Endothelial cell of umbilical vein (primary cell): ENCODE measurements around the gene MYO1E. TPM values are rescaled to one million over a fixed set of nuclear protein-coding genes. Genes with fewer than 3 reads are reported as not detected.
A peak's percentile ranks its signal among the peaks of the same experiment; 100 is the strongest.

Experiments used
- BruUV-seq: library from RNA; stranded (reverse); fragments of 400-500 nt; replicated peaks from 2 replicates; lab custom pipeline; 2021; lab: Mats Ljungman, UMichigan
- CTCF ChIA-PET: fragments of 300-600, 350-600 bp; sonication (Branson Sonifier 250); formaldehyde crosslinking; loops from one replicate; lab custom pipeline; 2021; ENCODE audit warnings: antibody characterized with exemption, inconsistent platforms; lab: Charles Lee
- POLR2A ChIA-PET: fragments of 300-600, 350-600 bp; sonication (Branson Sonifier 250); formaldehyde crosslinking; loops from one replicate; lab custom pipeline; 2021; ENCODE audit warnings: antibody characterized with exemption, inconsistent platforms; lab: Charles Lee
- DNase-seq: peaks from one replicate; pipeline ENCODE4 v3.0.0-alpha.2; 2011; ENCODE audit warnings: low read depth, low spot score
- FAIRE-seq: peaks from 2 replicates; lab custom pipeline; 2011; peaks lifted over from hg19 to GRCh38; lab: Jason Lieb, UNC
- H2AFZ ChIP-seq: 2 replicates; pipeline ENCODE4 v1.6.0; 2012; ENCODE audit warnings: low read depth, low read length, control low read depth, inconsistent platforms
- H3K27ac ChIP-seq: 2 replicates; pipeline ENCODE4 v1.5.1; 2011; ENCODE audit warnings: low read depth, mild to moderate bottlenecking, control low read depth, low read length, moderate library complexity; ENCODE audit not compliant: insufficient read depth
- H3K27me3 ChIP-seq, 2 experiments: 2 replicates each; pipeline versions ENCODE4 v1.6.0 to v1.6.1; 2011; ENCODE audit warnings: low read length in 2 of 2, mixed read lengths in 1 of 2; ENCODE audit not compliant: control insufficient read depth in 2 of 2, insufficient read depth in 2 of 2
- H3K36me3 ChIP-seq, 2 experiments: 2 replicates in 1 of 2; 3 replicates in 1 of 2; pipeline ENCODE4 v1.5.1; 2011; ENCODE audit warnings: low read length in 2 of 2, mild to moderate bottlenecking in 1 of 2, moderate library complexity in 1 of 2; ENCODE audit not compliant: control insufficient read depth in 2 of 2, insufficient read depth in 2 of 2; ENCODE audit errors: extremely low read depth in 1 of 2
- H3K4me1 ChIP-seq: 3 replicates; pipeline ENCODE4 v1.5.1; 2011; ENCODE audit warnings: mild to moderate bottlenecking, low read length; ENCODE audit not compliant: control insufficient read depth, insufficient read depth; ENCODE audit errors: extremely low read depth
- H3K4me2 ChIP-seq: 2 replicates; pipeline ENCODE4 v1.6.1; 2011; ENCODE audit warnings: low read length, control low read depth, mixed read lengths; ENCODE audit not compliant: insufficient read depth
- H3K4me3 ChIP-seq, 3 experiments: fragments of 200-600 bp in 1 of 3; sonication (generic), shearing (Covaris generic) in 1 of 3; replicated peaks in 1 of 3; 2 replicates each; pipeline ENCODE4 v1.5.1; 2011 to 2016; ENCODE audit warnings: control low read depth in 3 of 3, low read length in 3 of 3, mild to moderate bottlenecking in 2 of 3, inconsistent platforms in 1 of 3, low read depth in 1 of 3, moderate library complexity in 1 of 3; ENCODE audit not compliant: insufficient read depth in 1 of 3
- H3K79me2 ChIP-seq: 2 replicates; pipeline ENCODE4 v1.6.0; 2012; ENCODE audit warnings: low read length, inconsistent platforms; ENCODE audit not compliant: control insufficient read depth, insufficient read depth
- H3K9ac ChIP-seq: replicated peaks from 2 replicates; pipeline ENCODE3; 2011; ENCODE audit warnings: low read length, control low read depth; ENCODE audit not compliant: insufficient read depth; ENCODE audit errors: extremely low read depth
- H3K9me1 ChIP-seq: replicated peaks from 3 replicates; pipeline ENCODE4 v1.6.0; 2011; ENCODE audit warnings: mild to moderate bottlenecking, low read length; ENCODE audit not compliant: control insufficient read depth, insufficient read depth; ENCODE audit errors: extremely low read depth
- H3K9me3 ChIP-seq: replicated peaks from 2 replicates; pipeline ENCODE4 v1.5.1; 2012; ENCODE audit warnings: low read length, inconsistent platforms; ENCODE audit not compliant: control insufficient read depth, insufficient read depth
- H4K20me1 ChIP-seq: replicated peaks from 2 replicates; pipeline ENCODE3; 2011; ENCODE audit warnings: mild to moderate bottlenecking, low read length; ENCODE audit not compliant: control insufficient read depth, insufficient read depth; ENCODE audit errors: extremely low read depth
- EZH2 ChIP-seq: IDR thresholded peaks from 2 replicates; pipeline ENCODE4 v1.6.1; 2012; ENCODE audit warnings: borderline replicate concordance, low read depth, mild to moderate bottlenecking, moderate library complexity, low read length, inconsistent platforms; ENCODE audit not compliant: severe bottlenecking
- GATA2 ChIP-seq: IDR thresholded peaks from 2 replicates; pipeline ENCODE4 v1.7.0; 2011; ENCODE audit warnings: low read depth, mild to moderate bottlenecking, moderate library complexity, mixed read lengths, low read length; ENCODE audit not compliant: insufficient read length, insufficient read depth
- MYC ChIP-seq: IDR thresholded peaks from one replicate; pipeline ENCODE4 v1.6.1; 2011; ENCODE audit warnings: mild to moderate bottlenecking, low read depth, low read length
- POLR2A ChIP-seq: IDR thresholded peaks from 2 replicates; pipeline ENCODE4 v1.6.1; 2012; ENCODE audit warnings: low read depth, mild to moderate bottlenecking, control low read depth, low read length
- POLR2AphosphoS5 ChIP-seq: IDR thresholded peaks from 2 replicates; pipeline ENCODE4 v1.6.1; 2012; ENCODE audit warnings: low read depth, mild to moderate bottlenecking, control low read depth, low read length, moderate library complexity; ENCODE audit not compliant: insufficient read depth
- dilution Hi-C: fragments of 300-500 bp; cut with MboI; formaldehyde crosslinking; loops from one replicate; pipeline ENCODE4 v1.15.0; 2019; ENCODE audit warnings: low sequenced_read_pairs; ENCODE audit not compliant: extremely low pct_ligation_motif_present
- intact Hi-C: fragments of 100-400 bp; cut with micrococcal nuclease; formaldehyde crosslinking; loops from one replicate; pipeline ENCODE4 v1.10.0; 2022
- polyA plus RNA-seq, 4 experiments: library from polyadenylated mRNA; depleted of rRNA in 3 of 4; stranded (reverse) in 3 of 4; unstranded in 1 of 4; fragments of >200 nt; gene quantifications; 2 replicates each; pipeline versions ENCODE4 v1.2.1 to v1.2.3, GENCODE V29; 2011 to 2012; ENCODE audit warnings: missing spikeins in 1 of 4
- total RNA-seq: library from RNA; stranded (reverse); gene quantifications from 2 replicates; pipeline ENCODE4 v1.2.3, GENCODE V29; 2021
- TF ChIP-seq, protein P1 (sequence below): IDR thresholded peaks from 2 replicates; pipeline ENCODE4 v1.6.1; 2011; ENCODE audit not compliant: insufficient read depth, insufficient read length

The MYO1E gene
- total and polyA plus RNA-seq, 2 donors (not counting 3 experiments of a cell fraction or from before 2014, with no cell fraction given) = 31.6 to 218 TPM

DNA sequence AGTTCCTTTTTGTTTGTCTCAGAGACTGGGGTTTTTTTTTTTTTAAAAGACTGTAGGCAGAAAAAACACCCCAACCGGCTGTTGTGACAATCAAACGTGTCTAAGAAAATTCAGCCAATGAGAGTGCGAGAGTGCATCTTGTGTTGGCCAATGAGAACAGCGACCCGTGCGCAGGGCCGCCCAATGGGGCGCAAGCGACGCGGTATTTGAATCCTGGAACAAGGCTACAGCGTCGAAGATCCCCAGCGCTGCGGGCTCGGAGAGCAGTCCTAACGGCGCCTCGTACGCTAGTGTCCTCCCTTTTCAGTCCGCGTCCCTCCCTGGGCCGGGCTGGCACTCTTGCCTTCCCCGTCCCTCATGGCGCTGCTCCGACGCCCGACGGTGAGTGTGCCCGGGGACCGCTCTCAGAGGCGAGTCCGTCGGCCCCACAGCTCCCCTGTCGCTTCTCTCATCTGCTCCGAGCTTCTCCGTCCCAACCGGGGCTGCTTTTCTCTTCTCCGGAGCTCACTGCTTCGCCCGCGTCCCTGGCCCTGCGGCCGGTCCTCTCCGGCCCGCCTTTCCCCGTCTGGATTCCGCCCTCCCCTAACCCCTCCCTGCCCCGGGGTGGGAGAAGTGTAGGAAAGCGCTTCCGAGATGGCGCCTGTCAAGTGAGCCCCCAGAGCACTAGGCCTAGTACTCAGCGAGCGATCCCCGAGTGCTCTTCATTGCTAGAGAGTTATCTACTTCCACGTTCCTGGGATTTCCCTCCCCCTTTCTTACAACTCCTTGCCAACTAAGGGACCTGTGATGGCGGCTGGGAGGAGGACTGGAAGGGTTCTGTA is 267.5 kb downstream of the MYO1E start, which contains the start of gene CCNB2:
TSS of gene CCNB2 (plus strand) at position 235 of the 821 bp plus-strand sequence. CDS start at position 358, 123 bp downstream.
- Histone ChIP-seq H2AFZ (peak within 1 kb of the TSS; percentile 70), H3K9me3 (no peaks in the 10 kb centered on the region), H3K9me1 (no peaks in the 10 kb centered on the region), H3K36me3 (peaks cover 4 to 15% of the 10 kb centered on the region in 2 experiments), H3K79me2 (peaks cover 40% of the 10 kb centered on the region), H3K4me1 (peaks cover 11% of the 10 kb centered on the region), H3K9ac (peak within 1 kb of the TSS; percentile 65), H3K4me3 (peak within 1 kb of the TSS; percentile 68 to 95 (median 68)), H3K4me2 (peak within 1 kb of the TSS; percentile 94), H4K20me1 (no peaks in the 10 kb centered on the region), H3K27me3 (no peaks in the 10 kb centered on the region), H3K27ac (peak within 1 kb of the TSS; percentile 57)
- peak; percentile 93 for DNase-seq
- intact Hi-C loops = loop anchor here (1.0 to 10.0 kb wide), 2 partner anchors 125 to 150 kb away; no protein-coding TSS in a partner anchor
- TF ChIP-seq EZH2 (no peak), GATA2 (no peak), POLR2AphosphoS5 (peak; percentile 83), MYC (no peak), POLR2A (peak; percentile 83)
- TF ChIP-seq, protein P1, sequence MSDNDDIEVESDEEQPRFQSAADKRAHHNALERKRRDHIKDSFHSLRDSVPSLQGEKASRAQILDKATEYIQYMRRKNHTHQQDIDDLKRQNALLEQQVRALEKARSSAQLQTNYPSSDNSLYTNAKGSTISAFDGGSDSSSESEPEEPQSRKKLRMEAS = peak; percentile 24
- ChIA-PET POLR2A (no interaction called here), CTCF (interaction anchor here (0.5 to 2.2 kb wide), 2 partner anchors 125 to 840 kb away, joined by 4 to 13 read pairs; no protein-coding TSS in a partner anchor)
- dilution Hi-C loops = no loop called here
- TSS peak; percentile 17 for BruUV-seq
- FAIRE-seq = peak; percentile 92
